Spleen (tissue), 11 donors: ENCODE data around the gene LOXL1. TPM values are rescaled to one million over a fixed set of nuclear protein-coding genes. Genes with fewer than 3 reads are reported as not detected.

Experiments
- DNase-seq: peaks from one replicate; pipeline ENCODE4 v3.0.0-alpha.2; 2020
- H3K27ac ChIP-seq, 8 donors: fragments of 200-600 bp; sonication (generic) in 7 of 8; 1 replicate in 4 of 8; 2 replicates in 4 of 8; pipeline versions ENCODE4 v1.5.0 to v1.8.0; 2016 to 2021; ENCODE audit warnings: inconsistent platforms in 4 of 8, mild to moderate bottlenecking in 4 of 8, moderate library complexity in 1 of 8
- H3K27me3 ChIP-seq, 7 donors: fragments of 200-600 bp; sonication (generic) in 6 of 7; replicated peaks in 1 of 7; 1 replicate in 4 of 7; 2 replicates in 3 of 7; pipeline versions ENCODE4 v1.5.0 to v1.8.0; 2016 to 2021; ENCODE audit warnings: inconsistent platforms in 3 of 7, mild to moderate bottlenecking in 1 of 7
- H3K36me3 ChIP-seq, 6 donors: fragments of 200-600 bp; sonication (generic) in 5 of 6; 1 replicate in 4 of 6; 2 replicates in 2 of 6; pipeline versions ENCODE4 v1.5.0 to v1.8.0; 2016 to 2021; ENCODE audit warnings: inconsistent platforms in 2 of 6
- H3K4me1 ChIP-seq, 6 donors: fragments of 200-600 bp; sonication (generic) in 5 of 6; 1 replicate in 3 of 6; 2 replicates in 3 of 6; pipeline versions ENCODE4 v1.5.0 to v1.8.0; 2016 to 2021; ENCODE audit warnings: inconsistent platforms in 3 of 6
- H3K4me3 ChIP-seq, 8 donors: fragments of 200-600 bp; sonication (generic) in 7 of 8; 1 replicate in 4 of 8; 2 replicates in 4 of 8; pipeline versions ENCODE4 v1.5.0 to v1.8.0; 2016 to 2021; ENCODE audit warnings: inconsistent platforms in 4 of 8, mild to moderate bottlenecking in 4 of 8, moderate library complexity in 2 of 8
- H3K9me3 ChIP-seq, 8 donors: fragments of 200-600 bp; sonication (generic) in 7 of 8; 1 replicate in 4 of 8; 2 replicates in 4 of 8; pipeline versions ENCODE4 v1.5.0 to v1.8.0; 2016 to 2021; ENCODE audit warnings: inconsistent platforms in 4 of 8
- CTCF ChIP-seq, 11 experiments: fragments of 200-600 bp in 7 of 11; fragments of 450-650 bp in 4 of 11; sonication (generic) in 4 of 11; IDR thresholded peaks in 8 of 11; conservative IDR thresholded peaks in 3 of 11; 1 replicate in 7 of 11; 2 replicates in 4 of 11; pipeline versions ENCODE4 v1.4.0 to v1.8.0; 2016 to 2021; ENCODE audit warnings: antibody characterized with exemption in 11 of 11, inconsistent platforms in 4 of 11, mild to moderate bottlenecking in 1 of 11
- POLR2A ChIP-seq, 3 donors: fragments of 450-650 bp; IDR thresholded peaks; one replicate each; pipeline ENCODE4 v1.5.1; 2017; ENCODE audit warnings: antibody characterized with exemption in 3 of 3, mild to moderate bottlenecking in 1 of 3
- POLR2AphosphoS5 ChIP-seq, 3 donors: sonication (generic); formaldehyde crosslinking; IDR thresholded peaks; one replicate each; pipeline ENCODE4 v1.5.1; 2017; ENCODE audit warnings: antibody characterized with exemption in 3 of 3
- WGBS, 5 donors: extraction: QIAGEN DNeasy Blood & Tissue Kit in 3 of 5; methylation state at CpG; one replicate each; pipeline versions ENCODE4 v1.1.5 to v1.1.7; 2013 to 2018; 5-methylcytosine and 5-hydroxymethylcytosine counted together
- intact Hi-C: fragments of 100-400 bp; cut with DNase I; formaldehyde crosslinking; loops from one replicate; pipeline ENCODE4 v1.15.0; 2023; ENCODE audit warnings: low total_unique reads
- polyA plus RNA-seq, 3 donors: library from polyadenylated mRNA; stranded (reverse); fragments of 200-250 nt; gene quantifications; one replicate each; pipeline ENCODE4 v1.2.1, GENCODE V29; 2013
- total RNA-seq, 7 donors: library from RNA; depleted of rRNA in 3 of 7; stranded (reverse); fragments of >200 nt in 3 of 7; fragmentation: NEBNext Ultra II Directional in 4 of 7; extraction: Animal tissue kit (Norgen Biotek cat#: 25700) in 4 of 7; gene quantifications; one replicate each; pipeline versions ENCODE4 v1.1.0 to v1.2.1, GENCODE V29; 2016 to 2021
- donor health status: healthy with polysubstance abuse.
- donor health status: DM: no; HTN: no; CAD: no; lungs with moderate emphysema.
- donor health status: DM: no; HTN: no; CAD: no.
- donor health status: Bipolar disorder and iron deficiency.
- donor health status: healthy.
- donor health status: DM: no; HTN: no; CAD: no.
- donor health status: DM: yes; HTN: yes; CAD: no.

LOXL1 gene
- total and polyA plus RNA-seq, 10 donors = 3.3 to 11.3 (median 8.1) TPM

- Histone ChIP-seq H3K36me3 (no peaks in the 10 kb centered on the region), H3K27me3 (peaks cover 0 to 15% (median 0%) of the 10 kb centered on the region in 7 donors), H3K4me1 (no peaks in the 10 kb centered on the region), H3K27ac (no peak overlapping the region), H3K9me3 (peaks cover 0 to 3% (median 0%) of the 10 kb centered on the region in 8 donors), H3K4me3 (no peak overlapping the region)
- 69 to 82% (median 80%) methylated on average over 10 to 15 of the region's 15 CpGs for WGBS, 5 donors
- intact Hi-C loops = no loop called here
- peak; percentile 57 to 93 (median 72) for TF ChIP-seq CTCF (IDR thresholded peaks at IDR 0.05 in 8 of 11, conservative IDR thresholded peaks at IDR 0.05 in 3 of 11)
- peak in 1 of 3 donors; percentile 33 for TF ChIP-seq POLR2AphosphoS5 (IDR thresholded peaks at IDR 0.05)
- TF ChIP-seq POLR2A (IDR thresholded peaks at IDR 0.05) = no peak
- DNase-seq = peak; percentile 88
Observed at GRCh38 chr15:73897441-73898261, 28.6 kb upstream of the LOXL1 start.

- no peaks in the 10 kb centered on the region for H3K4me1 ChIP-seq
- intact Hi-C loops = no loop called here
- WGBS, 5 donors = 71 to 88% (median 79%) methylated on average over 13 to 15 of the region's 15 CpGs
- peaks cover 0 to 10% (median 0%) of the 10 kb centered on the region in 7 donors for H3K27me3 ChIP-seq
- no peak overlapping the region for H3K27ac ChIP-seq
- TF ChIP-seq POLR2AphosphoS5 (IDR thresholded peaks at IDR 0.05) (no peak), POLR2A (IDR thresholded peaks at IDR 0.05) (no peak), CTCF (IDR thresholded peaks at IDR 0.05 in 8 of 11, conservative IDR thresholded peaks at IDR 0.05 in 3 of 11) (no peak)
- H3K36me3 ChIP-seq = no peaks in the 10 kb centered on the region
- no peaks in the 10 kb centered on the region for H3K9me3 ChIP-seq
- no peak overlapping the region for H3K4me3 ChIP-seq
- no peak for DNase-seq
Observed at GRCh38 chr15:73899197-73900094, 26.8 kb upstream of the LOXL1 start.

GRCh38 chr15:73900095-73900712, 26.1 kb upstream of the LOXL1 start:
- H3K4me3 ChIP-seq = no peak overlapping the region
- DNase-seq = no peak
- H3K27ac ChIP-seq = no peak overlapping the region
- WGBS, 5 donors = 76 to 84% (median 78%) methylated on average over 6 to 10 of the region's 10 CpGs
- TF ChIP-seq POLR2AphosphoS5 (IDR thresholded peaks at IDR 0.05) = no peak
- TF ChIP-seq CTCF (IDR thresholded peaks at IDR 0.05 in 8 of 11, conservative IDR thresholded peaks at IDR 0.05 in 3 of 11) = no peak
- no peak for TF ChIP-seq POLR2A (IDR thresholded peaks at IDR 0.05)
- H3K27me3 ChIP-seq = peaks cover 0 to 4% (median 0%) of the 10 kb centered on the region in 7 donors
- no peaks in the 10 kb centered on the region for H3K36me3 ChIP-seq
- no peaks in the 10 kb centered on the region for H3K4me1 ChIP-seq
- H3K9me3 ChIP-seq = no peaks in the 10 kb centered on the region
- intact Hi-C loops = no loop called here
